A549 (cell line): Measurements from ENCODE around the gene ST6GALNAC2.

ENCODE experiments used
- ATOH8 ChIP-seq: fragments of 250-450 bp; sonication (Bioruptor Pico); IDR thresholded peaks from 2 replicates; pipeline ENCODE4 v1.5.0; 2020; ENCODE audit warnings: low read depth, mild to moderate bottlenecking, moderate library complexity
- BHLHE40 ChIP-seq: IDR thresholded peaks from 2 replicates; pipeline ENCODE4 v1.6.1; 2012; ENCODE audit warnings: low read depth, low read length, inconsistent platforms
- CTCF ChIP-seq: fragments of >200 bp; sonication (Bioruptor Twin); formaldehyde crosslinking; IDR thresholded peaks from 3 replicates; pipeline ENCODE4 v1.5.1; 2016
- JUNB ChIP-seq: fragments of >200 bp; sonication (Bioruptor Twin); formaldehyde crosslinking; IDR thresholded peaks from 2 replicates; pipeline ENCODE4 v1.6.1; 2016
- NPAS2 ChIP-seq: fragments of 250-450 bp; sonication (Bioruptor Pico); IDR thresholded peaks from 2 replicates; pipeline ENCODE4 v1.8.0; 2022; ENCODE audit warnings: mild to moderate bottlenecking, moderate library complexity, borderline replicate concordance
- POLR2A ChIP-seq: IDR thresholded peaks from 2 replicates; pipeline ENCODE4 v1.6.1; 2012; ENCODE audit warnings: mild to moderate bottlenecking, low read length
- RAD21 ChIP-seq, 2 experiments: fragments of >200 bp in 1 of 2; sonication (Bioruptor Twin) in 1 of 2; formaldehyde crosslinking in 1 of 2; IDR thresholded peaks in 1 of 2; conservative IDR thresholded peaks in 1 of 2; 2 replicates in 1 of 2; 3 replicates in 1 of 2; pipeline ENCODE4 v1.6.1; 2012 to 2018; ENCODE audit warnings: inconsistent platforms in 1 of 2
- RFX5 ChIP-seq: fragments of 450-650 bp; IDR thresholded peaks from 2 replicates; pipeline ENCODE4 v1.7.1; 2014; ENCODE audit warnings: antibody characterized with exemption, mild to moderate bottlenecking, moderate library complexity
- RNF2 ChIP-seq: fragments of 200-600 bp; sonication (generic); IDR thresholded peaks from 2 replicates; pipeline ENCODE4 v1.6.1; 2016; ENCODE audit warnings: low read depth, mild to moderate bottlenecking, antibody characterized with exemption, moderate library complexity, borderline replicate concordance

GRCh38 chr17:76593384-76593826 is 7.7 kb upstream of the ST6GALNAC2 start:
- TF ChIP-seq BHLHE40 (no peak), NPAS2 (CRISPR knock-in tag) (no peak), CTCF (no peak), JUNB (no peak), RNF2 (no peak), RFX5 (no peak), RAD21 (conservative IDR thresholded peaks at IDR 0.05 in 1 of 2, IDR thresholded peaks at IDR 0.05 in 1 of 2) (no peak), POLR2A (no peak), ATOH8 (no peak)
